Erythroblast (primary cell): ENCODE measurements around the gene PPHLN1.
"Not testable (repeated sequence)": the region's sequence is repeated elsewhere in the genome, so short reads cannot be mapped to it uniquely, and the experiment has no call there.

ENCODE experiments used
- DNase-seq, 2 experiments: peaks; one replicate each; lab custom pipeline; 2025; lab: John Stamatoyannopoulos, UW
- GATA1 ChIP-seq: IDR thresholded peaks from 2 replicates; pipeline ENCODE4 v1.6.1; 2011; ENCODE audit warnings: low read depth, mild to moderate bottlenecking, control low read depth, low read length, moderate library complexity
- POLR2A ChIP-seq: IDR thresholded peaks from 2 replicates; pipeline ENCODE4 v1.6.1; 2011; ENCODE audit warnings: mild to moderate bottlenecking, low read length

Gene PPHLN1

DNA sequence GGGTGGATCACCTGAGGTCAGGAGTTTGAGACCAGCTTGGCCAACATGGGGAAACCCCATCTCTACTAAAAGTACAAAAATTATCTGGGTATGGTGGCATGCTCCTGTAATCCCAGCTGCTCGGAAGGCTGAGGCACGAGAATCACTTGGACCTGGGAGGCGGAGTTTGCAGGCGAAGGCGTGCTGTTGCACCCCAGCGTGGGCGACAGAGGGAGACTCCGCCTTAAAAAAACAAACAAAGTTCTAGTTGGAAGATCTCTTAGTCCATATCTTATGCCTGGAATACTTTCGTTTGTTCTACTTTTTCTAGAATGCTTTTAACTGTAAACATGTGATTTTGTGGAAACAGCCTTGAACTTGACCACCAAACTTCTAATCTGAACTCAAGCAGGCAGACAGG, 38.7 kb downstream of the PPHLN1 start:
- no peak for DNase-seq
- no peak for TF ChIP-seq POLR2A
- TF ChIP-seq GATA1: no peak

DNA sequence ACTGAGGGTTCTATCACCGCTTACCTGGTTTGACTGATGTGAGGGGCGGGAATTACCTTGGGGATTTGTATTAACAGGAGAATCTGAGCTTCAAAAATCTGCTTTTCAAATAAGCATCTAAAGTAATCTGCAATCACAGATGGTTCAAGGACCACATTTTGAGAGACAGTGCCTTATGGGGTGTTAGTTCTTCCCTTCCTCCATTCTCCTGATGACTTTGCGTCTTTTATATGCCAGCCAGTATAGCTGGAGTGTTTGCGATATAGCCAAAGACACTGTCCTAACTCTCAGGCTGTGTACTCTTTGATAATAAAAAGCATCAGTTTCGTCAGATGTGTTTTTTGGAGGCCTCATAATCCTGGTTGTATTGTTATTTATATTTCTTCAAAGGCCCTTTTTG, 39.5 kb downstream of the PPHLN1 start:
- DNase-seq: no peak
- TF ChIP-seq GATA1 (no peak), POLR2A (no peak)

DNA sequence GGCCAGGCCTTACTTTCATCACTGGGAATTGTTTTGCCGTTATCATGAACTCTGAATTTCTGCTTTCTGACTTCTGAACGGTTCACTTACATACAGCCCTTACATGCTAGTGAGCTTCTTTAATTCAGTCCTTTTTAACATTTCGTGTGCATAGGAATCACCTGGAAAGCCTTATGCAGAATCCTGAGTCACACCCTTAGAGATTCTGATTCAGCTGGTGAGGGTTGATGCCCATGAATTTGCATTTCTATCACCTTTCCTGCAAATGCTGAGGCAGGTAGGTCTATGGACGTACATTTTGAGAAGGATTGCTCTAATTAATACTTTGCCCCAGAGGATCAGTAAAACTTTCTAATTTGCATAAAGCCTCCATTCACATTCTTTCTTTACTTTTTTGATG, 44.0 kb downstream of the PPHLN1 start:
- no peak for DNase-seq
- TF ChIP-seq POLR2A (no peak), GATA1 (no peak)

GRCh38 chr12:42372154-42372791, 46.3 kb downstream of the PPHLN1 start:
- DNase-seq: peak; percentile 71 to 78
- TF ChIP-seq POLR2A (no peak), GATA1 (no peak)

DNA sequence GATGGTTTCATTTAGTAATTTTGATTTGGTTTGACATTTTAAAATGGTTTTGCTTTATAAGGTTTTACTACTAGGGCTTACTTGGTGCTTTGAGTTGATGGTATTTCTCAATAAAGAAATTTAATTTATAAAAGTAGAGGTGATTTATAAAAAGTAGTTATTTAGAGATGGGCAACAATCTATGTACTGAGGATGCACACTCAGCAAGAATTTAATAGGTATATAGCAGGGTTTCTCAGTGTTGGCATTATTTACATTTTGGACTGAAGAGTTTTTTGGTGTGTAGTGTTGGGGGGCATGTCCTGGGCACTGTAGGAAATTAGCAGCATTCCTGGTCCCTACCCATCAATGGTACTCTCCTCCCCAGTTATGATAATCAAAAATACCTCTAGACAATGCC, 47.7 kb downstream of the PPHLN1 start:
- no peak for TF ChIP-seq POLR2A
- no peak for TF ChIP-seq GATA1
- DNase-seq: no peak

DNA sequence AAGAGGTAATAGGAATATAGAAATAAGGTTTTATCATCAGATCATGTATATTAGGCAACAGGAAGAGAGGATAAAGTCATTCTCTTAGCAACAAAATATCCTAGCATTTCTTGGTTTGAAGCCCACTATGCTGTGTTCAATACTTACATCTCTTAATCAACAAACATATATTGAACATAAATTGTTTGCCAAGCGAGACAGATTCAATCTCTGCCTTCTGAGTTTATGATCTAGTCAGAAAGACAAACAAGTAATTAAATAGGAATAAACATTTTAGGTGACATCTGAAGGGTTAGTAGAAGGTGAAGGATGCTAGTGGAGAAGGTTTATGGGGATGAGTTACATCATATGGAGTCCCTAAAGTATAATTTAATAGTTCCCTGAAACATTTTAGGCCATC, 54.8 kb downstream of the PPHLN1 start:
- no peak for DNase-seq
- TF ChIP-seq GATA1 (no peak), POLR2A (no peak)

DNA sequence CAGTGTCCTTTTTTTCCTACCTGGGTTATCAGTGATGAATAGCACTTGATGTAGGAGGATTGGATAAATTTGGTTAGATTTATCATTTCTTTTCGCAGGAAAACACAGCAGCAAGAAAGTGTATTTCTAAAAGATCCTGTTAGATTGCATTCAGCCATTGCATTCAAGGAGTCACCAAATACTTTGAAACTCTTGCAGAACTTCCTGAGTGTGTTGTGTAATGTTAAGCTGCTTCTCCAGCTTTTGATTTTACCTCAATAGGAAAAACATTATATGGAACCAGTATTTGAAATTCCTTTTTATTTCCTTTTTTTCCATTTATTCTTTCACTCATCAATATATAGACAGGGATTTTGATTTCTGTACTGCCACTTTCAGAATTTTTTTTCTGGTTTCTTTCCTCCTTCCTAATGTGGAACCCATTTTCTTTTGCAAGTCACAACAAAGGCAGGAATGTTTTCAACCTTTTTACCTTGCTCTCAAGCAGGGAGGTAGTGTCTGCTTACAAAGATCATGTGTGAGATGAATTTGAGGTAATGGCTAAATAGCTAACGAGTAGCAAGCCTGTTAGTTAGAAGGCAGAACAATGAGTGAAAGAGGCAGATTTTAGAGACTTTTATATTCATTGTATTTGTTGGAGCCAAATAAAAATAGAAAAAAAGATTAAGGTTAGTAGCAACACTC, 56.2 kb downstream of the PPHLN1 start:
- TF ChIP-seq GATA1: no peak
- no peak for TF ChIP-seq POLR2A
- DNase-seq: no peak

GRCh38 chr12:42385326-42385841, 59.4 kb downstream of the PPHLN1 start:
- peak; percentile 20 to 54 for DNase-seq
- TF ChIP-seq POLR2A (no peak), GATA1 (no peak)

DNA sequence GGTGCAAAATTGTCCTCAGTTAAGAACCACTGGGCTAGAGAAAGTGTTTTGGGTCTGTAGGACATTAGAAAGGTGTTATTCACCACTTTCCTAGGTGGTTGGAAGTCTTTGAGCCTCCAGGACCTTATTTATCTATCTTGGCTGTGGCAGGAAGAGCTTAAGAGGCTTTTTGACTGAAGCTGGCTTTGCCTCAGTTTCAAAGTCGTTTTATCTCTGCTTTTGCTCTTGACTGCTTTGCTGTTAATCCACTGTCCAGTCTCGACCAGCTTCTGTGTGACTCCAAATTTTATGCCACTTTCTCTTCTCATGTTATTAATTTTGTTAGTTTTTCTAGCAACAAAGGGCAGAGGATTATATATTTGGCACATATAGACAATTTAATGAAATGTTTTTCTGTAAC, 60.3 kb downstream of the PPHLN1 start:
- TF ChIP-seq GATA1 (no peak), POLR2A (no peak)
- DNase-seq: no peak

DNA sequence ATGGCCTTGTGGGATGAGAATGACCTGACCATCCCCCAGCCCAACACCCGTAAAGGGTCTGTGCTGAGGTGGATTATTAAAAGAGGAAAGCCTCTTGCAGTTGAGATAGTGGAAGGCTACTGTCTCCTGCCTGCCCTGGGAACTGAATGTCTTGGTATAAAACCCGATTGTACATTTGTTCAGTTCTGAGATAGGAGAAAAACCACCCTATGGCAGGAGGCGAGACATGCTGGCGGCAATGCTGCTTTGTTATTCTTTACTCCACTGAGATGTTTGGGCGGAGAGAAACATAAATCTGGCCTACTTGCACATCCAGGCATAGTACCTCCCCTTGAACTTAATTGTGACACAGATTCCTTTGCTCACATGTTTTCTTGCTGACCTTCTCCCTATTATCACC, 62.1 kb downstream of the PPHLN1 start:
- DNase-seq: not testable (repeated sequence)

- TF ChIP-seq POLR2A (no peak), GATA1 (no peak)
- no peak for DNase-seq
These were observed 68.5 kb downstream of the PPHLN1 start for GRCh38 chr12:42394429-42394828.

DNA sequence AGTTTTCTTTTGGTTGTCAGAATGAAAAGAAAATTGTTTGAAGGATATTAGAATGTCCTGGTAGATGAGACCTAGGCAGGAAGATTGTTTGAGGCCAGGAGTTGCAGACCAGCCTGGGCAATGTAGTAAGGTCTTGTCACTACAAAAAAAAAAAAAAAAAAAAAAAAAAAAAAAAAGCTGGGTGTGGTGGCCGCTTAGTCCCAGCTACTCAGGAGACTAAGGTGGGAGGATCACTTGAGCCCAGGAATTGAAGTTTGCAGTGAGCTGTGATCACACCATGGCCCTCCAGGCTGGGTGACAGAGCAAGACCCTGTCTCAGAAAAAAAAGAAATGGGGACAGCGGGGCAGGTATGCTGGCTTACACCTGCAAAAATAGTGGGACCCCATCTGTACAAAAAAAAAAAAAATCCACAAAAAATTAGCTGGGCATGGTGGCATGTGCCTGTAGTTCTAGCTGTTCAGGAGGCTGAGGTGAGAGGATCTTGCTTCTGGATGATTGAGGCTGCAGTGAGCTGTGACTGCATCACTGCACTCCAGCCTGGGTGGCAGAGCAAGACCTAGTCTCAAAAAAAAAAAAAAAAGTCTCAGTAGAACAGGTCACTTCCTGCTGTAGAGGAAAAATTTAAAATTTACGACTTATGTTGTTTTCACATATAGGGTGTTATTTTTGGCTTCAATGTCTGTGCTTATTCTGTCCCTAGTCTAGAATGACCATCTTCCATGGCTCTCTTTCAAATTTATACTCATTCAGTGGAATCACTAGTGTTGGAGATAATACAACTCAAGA, 70.7 kb downstream of the PPHLN1 start:
- TF ChIP-seq POLR2A (no peak), GATA1 (no peak)

DNA sequence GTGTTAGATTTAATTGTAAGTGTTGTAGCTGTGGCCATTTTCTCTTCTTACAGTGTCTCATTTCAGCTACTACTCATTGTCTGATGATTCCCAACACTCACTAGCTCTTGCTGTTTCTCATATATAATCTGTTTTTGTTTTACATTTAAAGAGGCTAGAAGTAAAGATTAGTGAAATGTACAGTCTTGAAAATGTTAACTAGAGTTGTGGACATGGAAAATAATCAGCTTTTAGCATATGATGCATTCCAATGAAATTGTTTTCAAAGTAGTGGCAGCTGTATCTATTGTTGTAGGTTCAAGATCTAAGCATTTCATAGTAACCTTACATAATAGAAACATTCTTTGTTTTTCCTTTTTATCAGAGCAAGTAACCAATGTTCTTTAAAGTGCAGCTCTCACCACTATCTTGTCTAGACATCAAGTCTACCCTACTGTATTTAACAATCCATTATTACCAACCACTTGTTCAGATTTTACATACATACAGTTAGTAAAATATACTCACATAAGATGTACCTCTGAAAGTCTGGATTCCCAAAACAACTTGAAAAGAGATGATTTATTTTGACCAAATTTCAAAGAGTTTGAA, 76.9 kb downstream of the PPHLN1 start:
- DNase-seq: no peak
- TF ChIP-seq GATA1 (no peak), POLR2A (no peak)

More for the DNA sequence above, 70.7 kb downstream of the PPHLN1 start:
- no peak for DNase-seq

GRCh38 chr12:42407306-42407705, 81.3 kb downstream of the PPHLN1 start:
- DNase-seq: peak in 1 of 2 experiments; percentile 10
- TF ChIP-seq POLR2A (no peak), GATA1 (no peak)
